Activated CD8-positive, alpha-beta memory T cell treated with anti-CD3 and anti-CD28 coated beads for 1 hour (primary cell): ENCODE results near the gene KRI1.

Source experiments
- DNase-seq, 2 donors: peaks; one replicate each; pipeline ENCODE4 v3.0.0-alpha.2; 2020; ENCODE audit warnings: low read depth in 1 of 2; ENCODE audit errors: extremely low read depth in 1 of 2

KRI1 gene

GRCh38 chr19:10565567-10566407, at the start of gene KRI1:
Gene KRI1 (minus strand): TSS chr19:10566010. CDS start chr19:10565999, 11 bp downstream.
- peak; percentile 96 to 98 for DNase-seq

GRCh38 chr19:10612499-10613119, 46.8 kb upstream of the KRI1 start:
- DNase-seq: no peak

GRCh38 chr19:10611907-10612306, 46.1 kb upstream of the KRI1 start:
- DNase-seq: no peak

- peak in 1 of 2 donors; percentile 3 for DNase-seq
Observed at GRCh38 chr19:10604460-10604980, 38.7 kb upstream of the KRI1 start.

- no peak for DNase-seq
Observed at GRCh38 chr19:10603873-10604459, 38.2 kb upstream of the KRI1 start.

GRCh38 chr19:10603084-10603872, 37.5 kb upstream of the KRI1 start:
- peak; percentile 72 for DNase-seq

GRCh38 chr19:10602330-10603083, 36.7 kb upstream of the KRI1 start:
- DNase-seq: peak; percentile 67 to 89

- DNase-seq: no peak
Observed at GRCh38 chr19:10601999-10602329, 36.2 kb upstream of the KRI1 start.

- no peak for DNase-seq
Observed at GRCh38 chr19:10600149-10600548, 34.3 kb upstream of the KRI1 start.

GRCh38 chr19:10593820-10594637, 28.2 kb upstream of the KRI1 start:
- no peak for DNase-seq

- DNase-seq: no peak
Observed at GRCh38 chr19:10593148-10593547, 27.3 kb upstream of the KRI1 start.

GRCh38 chr19:10587839-10588150, 22.0 kb upstream of the KRI1 start:
- no peak for DNase-seq

- DNase-seq: no peak
Observed at GRCh38 chr19:10587022-10587838, 21.4 kb upstream of the KRI1 start, which contains the start of gene AP1M2. Gene AP1M2 (minus strand): TSS chr19:10587312. CDS start chr19:10587231, 81 bp downstream.

- no peak for DNase-seq
Observed at GRCh38 chr19:10586396-10586795, 20.6 kb upstream of the KRI1 start.

GRCh38 chr19:10583036-10583776, 17.4 kb upstream of the KRI1 start:
- no peak for DNase-seq

GRCh38 chr19:10582091-10582490, 16.3 kb upstream of the KRI1 start:
- DNase-seq: no peak

- DNase-seq: peak; percentile 78 to 81
Observed at GRCh38 chr19:10580979-10581631, 15.3 kb upstream of the KRI1 start.
